SK-N-SH treated with all-trans-retinoic acid at 6 μM for 48 hours (cell line): ENCODE measurements around the gene EPDR1.

Source experiments
- ATAC-seq: fragments of 200-7000 bp; cut with Tn5 transposase; 3 replicates; pipeline ENCODE4 v1.9.1; 2020; ENCODE audit warnings: mild to moderate bottlenecking, moderate library complexity
- ARNTL ChIP-seq: fragments of 450-650 bp; formaldehyde crosslinking; IDR thresholded peaks from 2 replicates; pipeline ENCODE4 v1.5.0; 2020; ENCODE audit warnings: low read depth, mild to moderate bottlenecking, moderate library complexity, borderline replicate concordance
- BACH2 ChIP-seq: fragments of 250-450 bp; sonication (Bioruptor Pico); IDR thresholded peaks from 2 replicates; pipeline ENCODE4 v1.9.0; 2021; ENCODE audit warnings: mild to moderate bottlenecking, borderline replicate concordance
- CREB5 ChIP-seq: fragments of 250-450 bp; sonication (Bioruptor Pico); IDR thresholded peaks from 2 replicates; pipeline ENCODE4 v1.5.1; 2020; ENCODE audit warnings: low read depth, mild to moderate bottlenecking, moderate library complexity
- CSDC2 ChIP-seq: fragments of 250-450 bp; sonication (Bioruptor Pico); IDR thresholded peaks from 2 replicates; pipeline ENCODE4 v1.5.0; 2020; ENCODE audit warnings: mild to moderate bottlenecking, moderate library complexity
- CSRNP3 ChIP-seq: fragments of 250-450 bp; sonication (Bioruptor Pico); IDR thresholded peaks from 2 replicates; pipeline ENCODE4 v1.5.1; 2021; ENCODE audit warnings: mild to moderate bottlenecking, moderate library complexity
- ESRRG ChIP-seq: fragments of 250-450 bp; sonication (Bioruptor Pico); IDR thresholded peaks from 2 replicates; pipeline ENCODE4 v1.6.1; 2021; ENCODE audit warnings: mild to moderate bottlenecking
- GLIS3 ChIP-seq: fragments of 250-450 bp; sonication (Bioruptor Pico); IDR thresholded peaks from 2 replicates; pipeline ENCODE4 v1.5.0; 2020; ENCODE audit warnings: mild to moderate bottlenecking, moderate library complexity
- ISL1 ChIP-seq: fragments of 250-450 bp; sonication (Bioruptor Pico); IDR thresholded peaks from 2 replicates; pipeline ENCODE4 v2.1.2; 2022; ENCODE audit warnings: mild to moderate bottlenecking, moderate library complexity
- PATZ1 ChIP-seq: fragments of 250-450 bp; sonication (Bioruptor Pico); IDR thresholded peaks from 2 replicates; pipeline ENCODE4 v1.8.0; 2020; ENCODE audit warnings: mild to moderate bottlenecking, moderate library complexity, borderline replicate concordance
- POU6F1 ChIP-seq: fragments of 250-450 bp; sonication (Bioruptor Pico); IDR thresholded peaks from 2 replicates; pipeline ENCODE4 v1.8.0; 2021; ENCODE audit warnings: low read depth, mild to moderate bottlenecking, moderate library complexity, borderline replicate concordance
- PPARA ChIP-seq: fragments of 250-450 bp; sonication (Bioruptor Pico); IDR thresholded peaks from 2 replicates; pipeline ENCODE4 v1.5.0; 2020; ENCODE audit warnings: mild to moderate bottlenecking, borderline replicate concordance
- RARB ChIP-seq: fragments of 250-450 bp; sonication (Bioruptor Pico); IDR thresholded peaks from 2 replicates; pipeline ENCODE4 v1.8.0; 2021; ENCODE audit warnings: mild to moderate bottlenecking, moderate library complexity
- SNAI2 ChIP-seq: fragments of 250-450 bp; sonication (Bioruptor Pico); IDR thresholded peaks from 2 replicates; pipeline ENCODE4 v1.5.0; 2020; ENCODE audit warnings: mild to moderate bottlenecking, moderate library complexity
- TCF4 ChIP-seq: fragments of 250-450 bp; sonication (Bioruptor Pico); IDR thresholded peaks from 2 replicates; pipeline ENCODE4 v1.8.0; 2021; ENCODE audit warnings: mild to moderate bottlenecking, moderate library complexity, borderline replicate concordance
- TOX ChIP-seq: fragments of 250-450 bp; sonication (Bioruptor Pico); IDR thresholded peaks from 2 replicates; pipeline ENCODE4 v1.8.0; 2021; ENCODE audit warnings: mild to moderate bottlenecking, moderate library complexity, borderline replicate concordance
- TSHZ2 ChIP-seq: fragments of 250-450 bp; sonication (Bioruptor Pico); IDR thresholded peaks from 2 replicates; pipeline ENCODE4 v1.5.0; 2020; ENCODE audit warnings: mild to moderate bottlenecking, moderate library complexity
- ZC3H10 ChIP-seq: fragments of 250-450 bp; sonication (Bioruptor Pico); IDR thresholded peaks from 2 replicates; pipeline ENCODE4 v1.5.1; 2021; ENCODE audit warnings: mild to moderate bottlenecking, moderate library complexity
- ZFP3 ChIP-seq: fragments of 250-450 bp; sonication (Bioruptor Pico); IDR thresholded peaks from 2 replicates; pipeline ENCODE4 v1.5.0; 2020; ENCODE audit warnings: mild to moderate bottlenecking, moderate library complexity
- ZFP30 ChIP-seq: fragments of 450-650 bp; formaldehyde crosslinking; IDR thresholded peaks from 2 replicates; pipeline ENCODE4 v1.5.0; 2022; ENCODE audit warnings: mild to moderate bottlenecking, moderate library complexity
- ZNF70 ChIP-seq: fragments of 450-650 bp; formaldehyde crosslinking; IDR thresholded peaks from 2 replicates; pipeline ENCODE4 v1.5.0; 2020; ENCODE audit warnings: mild to moderate bottlenecking, moderate library complexity
- ZNF8 ChIP-seq: fragments of 450-650 bp; formaldehyde crosslinking; IDR thresholded peaks from 2 replicates; pipeline ENCODE4 v1.5.0; 2020; ENCODE audit warnings: mild to moderate bottlenecking, moderate library complexity

EPDR1 gene

GRCh38 chr7:37974711-37975110 lies 54.3 kb downstream of the EPDR1 start:
- no peak for TF ChIP-seq ZNF70
- TF ChIP-seq RARB (CRISPR knock-in tag) = no peak
- TF ChIP-seq PPARA (CRISPR knock-in tag) = no peak
- no peak for TF ChIP-seq ZFP30
- no peak for TF ChIP-seq GLIS3 (CRISPR knock-in tag)
- TF ChIP-seq ISL1 (CRISPR knock-in tag) = no peak
- TF ChIP-seq ARNTL (CRISPR knock-in tag) = no peak
- TF ChIP-seq ZC3H10 (CRISPR knock-in tag) = no peak
- TF ChIP-seq BACH2 (CRISPR knock-in tag) = no peak
- no peak for TF ChIP-seq TCF4 (CRISPR knock-in tag)
- no peak for TF ChIP-seq ZFP3 (CRISPR knock-in tag)
- TF ChIP-seq SNAI2 = no peak
- no peak for TF ChIP-seq TSHZ2 (CRISPR knock-in tag)
- no peak for TF ChIP-seq ZNF8 (CRISPR knock-in tag)
- TF ChIP-seq PATZ1 (CRISPR knock-in tag) = no peak
- no peak for TF ChIP-seq CREB5
- TF ChIP-seq CSDC2 (CRISPR knock-in tag) = no peak
- TF ChIP-seq ESRRG (CRISPR knock-in tag) = no peak
- no peak for TF ChIP-seq CSRNP3 (CRISPR knock-in tag)
- no peak for ATAC-seq

- TF ChIP-seq ISL1 (CRISPR knock-in tag) (no peak), CSRNP3 (CRISPR knock-in tag) (no peak), SNAI2 (no peak), POU6F1 (no peak), TOX (no peak), CSDC2 (CRISPR knock-in tag) (no peak), CREB5 (no peak), PATZ1 (CRISPR knock-in tag) (no peak), ZC3H10 (CRISPR knock-in tag) (no peak), ZFP30 (no peak)
- TF ChIP-seq, all 23 proteins: peak for 0
- no peak for ATAC-seq
These were observed 56.8 kb downstream of the EPDR1 start for GRCh38 chr7:37977243-37977642.
